Heart left ventricle (tissue), 13 donors: ENCODE measurements around the gene NDST3.

Experiments
- POLR2A ChIP-seq, 2 donors: fragments of 450-650 bp; IDR thresholded peaks; one replicate each; pipeline ENCODE4 v1.6.1; 2017; ENCODE audit warnings: antibody characterized with exemption in 2 of 2, mild to moderate bottlenecking in 2 of 2, moderate library complexity in 2 of 2
- TF ChIP-seq, protein P1 (sequence below), 12 donors: fragments of 200-600 bp; sonication (generic) in 4 of 12; IDR thresholded peaks; one replicate each; pipeline versions ENCODE4 v1.5.0 to v1.8.0; 2018 to 2022; ENCODE audit warnings: antibody characterized with exemption in 12 of 12, mild to moderate bottlenecking in 5 of 12
- donor health status: ischemic (EF 13 %, LVEDD 7.1; RV severe dilation, severe dysfunction).
- donor health status: DM: no; HTN: yes; CAD: no.
- donor health status: DM: no; HTN: no; CAD: no.
- donor health status: ischemic (EF 25% LVEDD 6.9; RV normal size, moderate dysfunction).
- donor health status: ischemic (EF 25% LVEDD 5.7; RV mildly dilated, moderate dysfunction).
- donor health status: ischemic (EF 35%, LVEDD 5.7; RV mildly dilated, moderate dysfunction).
- donor health status: nonischemic (EF 11% LVEDD 7.7; RV severe dilation, severe dysfunction).
- donor health status: DM: yes; HTN: yes; CAD: no.
- donor health status: PGD.
- donor health status: ischemic (EF 29% LVEDD 5.4; RV normal size, mild dysfunction).
- donor health status: nonischemic (EF 23%, LVEDD 6.1; RV moderate dilation, normal function).

DNA sequence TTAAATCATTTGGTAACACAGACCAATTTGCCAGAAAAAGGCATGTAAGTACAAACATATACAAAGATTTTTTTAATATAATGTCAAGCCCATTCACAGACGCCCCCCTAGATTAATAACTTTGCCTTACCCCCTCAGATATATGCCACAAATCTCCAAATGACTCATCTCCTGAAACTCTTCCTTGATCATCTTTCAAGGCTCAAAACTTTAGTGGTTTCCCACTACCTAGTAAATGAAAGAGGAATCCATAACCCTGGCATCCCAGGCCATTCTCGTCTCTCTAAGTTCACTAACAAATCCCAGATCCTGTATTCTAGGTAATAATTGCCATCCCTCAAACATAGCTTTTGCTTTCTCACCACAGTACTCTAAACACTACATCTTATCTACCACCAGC, 256.7 kb downstream of the NDST3 start:
- TF ChIP-seq, protein P1, sequence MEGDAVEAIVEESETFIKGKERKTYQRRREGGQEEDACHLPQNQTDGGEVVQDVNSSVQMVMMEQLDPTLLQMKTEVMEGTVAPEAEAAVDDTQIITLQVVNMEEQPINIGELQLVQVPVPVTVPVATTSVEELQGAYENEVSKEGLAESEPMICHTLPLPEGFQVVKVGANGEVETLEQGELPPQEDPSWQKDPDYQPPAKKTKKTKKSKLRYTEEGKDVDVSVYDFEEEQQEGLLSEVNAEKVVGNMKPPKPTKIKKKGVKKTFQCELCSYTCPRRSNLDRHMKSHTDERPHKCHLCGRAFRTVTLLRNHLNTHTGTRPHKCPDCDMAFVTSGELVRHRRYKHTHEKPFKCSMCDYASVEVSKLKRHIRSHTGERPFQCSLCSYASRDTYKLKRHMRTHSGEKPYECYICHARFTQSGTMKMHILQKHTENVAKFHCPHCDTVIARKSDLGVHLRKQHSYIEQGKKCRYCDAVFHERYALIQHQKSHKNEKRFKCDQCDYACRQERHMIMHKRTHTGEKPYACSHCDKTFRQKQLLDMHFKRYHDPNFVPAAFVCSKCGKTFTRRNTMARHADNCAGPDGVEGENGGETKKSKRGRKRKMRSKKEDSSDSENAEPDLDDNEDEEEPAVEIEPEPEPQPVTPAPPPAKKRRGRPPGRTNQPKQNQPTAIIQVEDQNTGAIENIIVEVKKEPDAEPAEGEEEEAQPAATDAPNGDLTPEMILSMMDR (IDR thresholded peaks at IDR 0.05), result no peak
- TF ChIP-seq POLR2A (IDR thresholded peaks at IDR 0.05), result no peak
